Measurements from ENCODE around the gene BUD31.

The BUD31 gene

DNA sequence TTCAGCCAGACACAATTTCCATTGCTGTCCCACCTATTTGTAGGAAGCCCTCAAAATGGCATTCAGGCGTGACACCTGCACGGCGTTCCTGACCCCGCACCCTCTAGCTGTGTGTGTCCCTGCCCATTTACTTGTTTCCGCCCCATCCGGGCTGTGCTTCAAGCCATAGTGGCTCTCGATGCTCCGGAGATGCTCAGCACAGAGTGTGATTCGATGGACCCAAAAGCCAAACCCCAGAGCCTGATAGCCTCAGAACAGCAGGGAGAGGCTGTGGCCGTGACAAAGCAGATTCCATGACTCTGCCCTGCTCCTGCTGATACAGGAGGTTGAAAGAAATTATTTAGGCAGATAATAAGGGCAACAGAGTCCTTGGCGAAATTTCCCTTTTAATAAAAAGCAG, 13.4 kb downstream of the BUD31 start:
- ATAC-seq, result peak; percentile 4; the same call in 1 of the 3 replicates
- TF ChIP-seq, protein P1, sequence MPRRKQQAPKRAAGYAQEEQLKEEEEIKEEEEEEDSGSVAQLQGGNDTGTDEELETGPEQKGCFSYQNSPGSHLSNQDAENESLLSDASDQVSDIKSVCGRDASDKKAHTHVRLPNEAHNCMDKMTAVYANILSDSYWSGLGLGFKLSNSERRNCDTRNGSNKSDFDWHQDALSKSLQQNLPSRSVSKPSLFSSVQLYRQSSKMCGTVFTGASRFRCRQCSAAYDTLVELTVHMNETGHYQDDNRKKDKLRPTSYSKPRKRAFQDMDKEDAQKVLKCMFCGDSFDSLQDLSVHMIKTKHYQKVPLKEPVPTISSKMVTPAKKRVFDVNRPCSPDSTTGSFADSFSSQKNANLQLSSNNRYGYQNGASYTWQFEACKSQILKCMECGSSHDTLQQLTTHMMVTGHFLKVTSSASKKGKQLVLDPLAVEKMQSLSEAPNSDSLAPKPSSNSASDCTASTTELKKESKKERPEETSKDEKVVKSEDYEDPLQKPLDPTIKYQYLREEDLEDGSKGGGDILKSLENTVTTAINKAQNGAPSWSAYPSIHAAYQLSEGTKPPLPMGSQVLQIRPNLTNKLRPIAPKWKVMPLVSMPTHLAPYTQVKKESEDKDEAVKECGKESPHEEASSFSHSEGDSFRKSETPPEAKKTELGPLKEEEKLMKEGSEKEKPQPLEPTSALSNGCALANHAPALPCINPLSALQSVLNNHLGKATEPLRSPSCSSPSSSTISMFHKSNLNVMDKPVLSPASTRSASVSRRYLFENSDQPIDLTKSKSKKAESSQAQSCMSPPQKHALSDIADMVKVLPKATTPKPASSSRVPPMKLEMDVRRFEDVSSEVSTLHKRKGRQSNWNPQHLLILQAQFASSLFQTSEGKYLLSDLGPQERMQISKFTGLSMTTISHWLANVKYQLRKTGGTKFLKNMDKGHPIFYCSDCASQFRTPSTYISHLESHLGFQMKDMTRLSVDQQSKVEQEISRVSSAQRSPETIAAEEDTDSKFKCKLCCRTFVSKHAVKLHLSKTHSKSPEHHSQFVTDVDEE (CRISPR knock-in tag; IDR thresholded peaks at IDR 0.05), result no peak
- TF ChIP-seq PPARA (CRISPR knock-in tag; IDR thresholded peaks at IDR 0.05; ENCODE audit: borderline replicate concordance) (no peak), ARNTL (CRISPR knock-in tag; IDR thresholded peaks at IDR 0.05; ENCODE audit: borderline replicate concordance, low read depth) (no peak), ZFP3 (CRISPR knock-in tag; IDR thresholded peaks at IDR 0.05) (no peak), ESRRG (CRISPR knock-in tag; IDR thresholded peaks at IDR 0.05) (no peak), ZNF70 (CRISPR knock-in tag; IDR thresholded peaks at IDR 0.05) (no peak), ZNF565 (CRISPR knock-in tag; conservative IDR thresholded peaks at IDR 0.05; ENCODE audit: low read depth) (no peak), BACH2 (CRISPR knock-in tag; IDR thresholded peaks at IDR 0.05; ENCODE audit: borderline replicate concordance) (no peak), ZC3H10 (CRISPR knock-in tag; IDR thresholded peaks at IDR 0.05) (no peak), TOX (CRISPR knock-in tag; IDR thresholded peaks at IDR 0.05; ENCODE audit: borderline replicate concordance) (no peak), ZFP30 (CRISPR knock-in tag; IDR thresholded peaks at IDR 0.05) (no peak), GLIS3 (CRISPR knock-in tag; IDR thresholded peaks at IDR 0.05) (no peak), CSDC2 (CRISPR knock-in tag; IDR thresholded peaks at IDR 0.05) (no peak), ZNF8 (CRISPR knock-in tag; IDR thresholded peaks at IDR 0.05) (no peak), RARB (CRISPR knock-in tag; IDR thresholded peaks at IDR 0.05) (no peak), OSR1 (CRISPR knock-in tag; IDR thresholded peaks at IDR 0.05) (no peak), TCF4 (CRISPR knock-in tag; IDR thresholded peaks at IDR 0.05; ENCODE audit: borderline replicate concordance) (no peak)
- TF ChIP-seq, protein P2, sequence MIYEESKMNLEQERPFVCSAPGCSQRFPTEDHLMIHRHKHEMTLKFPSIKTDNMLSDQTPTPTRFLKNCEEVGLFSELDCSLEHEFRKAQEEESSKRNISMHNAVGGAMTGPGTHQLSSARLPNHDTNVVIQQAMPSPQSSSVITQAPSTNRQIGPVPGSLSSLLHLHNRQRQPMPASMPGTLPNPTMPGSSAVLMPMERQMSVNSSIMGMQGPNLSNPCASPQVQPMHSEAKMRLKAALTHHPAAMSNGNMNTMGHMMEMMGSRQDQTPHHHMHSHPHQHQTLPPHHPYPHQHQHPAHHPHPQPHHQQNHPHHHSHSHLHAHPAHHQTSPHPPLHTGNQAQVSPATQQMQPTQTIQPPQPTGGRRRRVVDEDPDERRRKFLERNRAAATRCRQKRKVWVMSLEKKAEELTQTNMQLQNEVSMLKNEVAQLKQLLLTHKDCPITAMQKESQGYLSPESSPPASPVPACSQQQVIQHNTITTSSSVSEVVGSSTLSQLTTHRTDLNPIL (CRISPR knock-in tag; IDR thresholded peaks at IDR 0.05; ENCODE audit: low read depth), result no peak
- TF ChIP-seq, protein P3, sequence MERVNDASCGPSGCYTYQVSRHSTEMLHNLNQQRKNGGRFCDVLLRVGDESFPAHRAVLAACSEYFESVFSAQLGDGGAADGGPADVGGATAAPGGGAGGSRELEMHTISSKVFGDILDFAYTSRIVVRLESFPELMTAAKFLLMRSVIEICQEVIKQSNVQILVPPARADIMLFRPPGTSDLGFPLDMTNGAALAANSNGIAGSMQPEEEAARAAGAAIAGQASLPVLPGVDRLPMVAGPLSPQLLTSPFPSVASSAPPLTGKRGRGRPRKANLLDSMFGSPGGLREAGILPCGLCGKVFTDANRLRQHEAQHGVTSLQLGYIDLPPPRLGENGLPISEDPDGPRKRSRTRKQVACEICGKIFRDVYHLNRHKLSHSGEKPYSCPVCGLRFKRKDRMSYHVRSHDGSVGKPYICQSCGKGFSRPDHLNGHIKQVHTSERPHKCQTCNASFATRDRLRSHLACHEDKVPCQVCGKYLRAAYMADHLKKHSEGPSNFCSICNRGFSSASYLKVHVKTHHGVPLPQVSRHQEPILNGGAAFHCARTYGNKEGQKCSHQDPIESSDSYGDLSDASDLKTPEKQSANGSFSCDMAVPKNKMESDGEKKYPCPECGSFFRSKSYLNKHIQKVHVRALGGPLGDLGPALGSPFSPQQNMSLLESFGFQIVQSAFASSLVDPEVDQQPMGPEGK (CRISPR knock-in tag; IDR thresholded peaks at IDR 0.05; ENCODE audit: borderline replicate concordance), result no peak

DNA sequence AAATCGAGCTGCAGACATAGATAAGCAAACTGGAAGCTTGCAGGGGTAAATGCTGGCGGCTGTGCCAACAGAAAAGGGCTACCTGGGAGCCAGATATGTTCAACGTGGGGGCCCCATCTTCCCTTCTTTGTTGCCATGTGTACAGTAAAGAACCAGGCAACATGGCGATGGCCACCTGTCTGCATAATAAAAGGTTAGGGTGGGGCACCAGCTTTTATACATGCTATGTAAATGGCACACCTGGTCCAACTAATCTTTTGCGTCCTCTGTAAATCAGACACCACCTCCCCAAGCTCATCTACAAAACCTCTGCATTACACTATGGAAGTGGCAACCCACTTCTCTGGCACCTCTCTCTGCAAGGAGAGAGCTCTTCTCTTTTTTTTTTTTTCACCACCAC, 13.9 kb downstream of the BUD31 start:
- TF ChIP-seq ZNF70 (CRISPR knock-in tag; IDR thresholded peaks at IDR 0.05) (no peak), ZFP3 (CRISPR knock-in tag; IDR thresholded peaks at IDR 0.05) (no peak), ZNF8 (CRISPR knock-in tag; IDR thresholded peaks at IDR 0.05) (no peak), TOX (CRISPR knock-in tag; IDR thresholded peaks at IDR 0.05; ENCODE audit: borderline replicate concordance) (no peak), ESRRG (CRISPR knock-in tag; IDR thresholded peaks at IDR 0.05) (no peak), ZFP30 (CRISPR knock-in tag; IDR thresholded peaks at IDR 0.05) (no peak), PPARA (CRISPR knock-in tag; IDR thresholded peaks at IDR 0.05; ENCODE audit: borderline replicate concordance) (no peak), TCF4 (CRISPR knock-in tag; IDR thresholded peaks at IDR 0.05; ENCODE audit: borderline replicate concordance) (no peak), ZC3H10 (CRISPR knock-in tag; IDR thresholded peaks at IDR 0.05) (no peak), ARNTL (CRISPR knock-in tag; IDR thresholded peaks at IDR 0.05; ENCODE audit: borderline replicate concordance, low read depth) (no peak), SNAI2 (CRISPR knock-in tag; IDR thresholded peaks at IDR 0.05) (no peak), ISL1 (CRISPR knock-in tag; IDR thresholded peaks at IDR 0.05) (no peak), CSDC2 (CRISPR knock-in tag; IDR thresholded peaks at IDR 0.05) (no peak)
- TF ChIP-seq, protein P3 (CRISPR knock-in tag; IDR thresholded peaks at IDR 0.05; ENCODE audit: borderline replicate concordance), result no peak
- TF ChIP-seq, protein P4, sequence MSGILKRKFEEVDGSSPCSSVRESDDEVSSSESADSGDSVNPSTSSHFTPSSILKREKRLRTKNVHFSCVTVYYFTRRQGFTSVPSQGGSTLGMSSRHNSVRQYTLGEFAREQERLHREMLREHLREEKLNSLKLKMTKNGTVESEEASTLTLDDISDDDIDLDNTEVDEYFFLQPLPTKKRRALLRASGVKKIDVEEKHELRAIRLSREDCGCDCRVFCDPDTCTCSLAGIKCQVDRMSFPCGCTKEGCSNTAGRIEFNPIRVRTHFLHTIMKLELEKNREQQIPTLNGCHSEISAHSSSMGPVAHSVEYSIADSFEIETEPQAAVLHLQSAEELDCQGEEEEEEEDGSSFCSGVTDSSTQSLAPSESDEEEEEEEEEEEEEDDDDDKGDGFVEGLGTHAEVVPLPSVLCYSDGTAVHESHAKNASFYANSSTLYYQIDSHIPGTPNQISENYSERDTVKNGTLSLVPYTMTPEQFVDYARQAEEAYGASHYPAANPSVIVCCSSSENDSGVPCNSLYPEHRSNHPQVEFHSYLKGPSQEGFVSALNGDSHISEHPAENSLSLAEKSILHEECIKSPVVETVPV (CRISPR knock-in tag; IDR thresholded peaks at IDR 0.05), result no peak
- TF ChIP-seq, protein P5, sequence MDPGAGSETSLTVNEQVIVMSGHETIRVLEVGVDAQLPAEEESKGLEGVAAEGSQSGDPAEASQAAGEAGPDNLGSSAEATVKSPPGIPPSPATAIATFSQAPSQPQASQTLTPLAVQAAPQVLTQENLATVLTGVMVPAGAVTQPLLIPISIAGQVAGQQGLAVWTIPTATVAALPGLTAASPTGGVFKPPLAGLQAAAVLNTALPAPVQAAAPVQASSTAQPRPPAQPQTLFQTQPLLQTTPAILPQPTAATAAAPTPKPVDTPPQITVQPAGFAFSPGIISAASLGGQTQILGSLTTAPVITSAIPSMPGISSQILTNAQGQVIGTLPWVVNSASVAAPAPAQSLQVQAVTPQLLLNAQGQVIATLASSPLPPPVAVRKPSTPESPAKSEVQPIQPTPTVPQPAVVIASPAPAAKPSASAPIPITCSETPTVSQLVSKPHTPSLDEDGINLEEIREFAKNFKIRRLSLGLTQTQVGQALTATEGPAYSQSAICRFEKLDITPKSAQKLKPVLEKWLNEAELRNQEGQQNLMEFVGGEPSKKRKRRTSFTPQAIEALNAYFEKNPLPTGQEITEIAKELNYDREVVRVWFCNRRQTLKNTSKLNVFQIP (CRISPR knock-in tag; IDR thresholded peaks at IDR 0.05; ENCODE audit: borderline replicate concordance, low read depth), result no peak
- TF ChIP-seq, protein P1 (CRISPR knock-in tag; IDR thresholded peaks at IDR 0.05), result no peak
- ATAC-seq, result no peak

All from SK-N-SH treated with all-trans-retinoic acid at 6 μM for 48 hours (cell line).